HG03064 (cell line): Measurements from ENCODE around the gene CLEC4F.

Experiments
- ATAC-seq: cut with Tn5 transposase; IDR thresholded peaks from one replicate; pipeline ENCODE4 v1.9.1; 2021; ENCODE audit warnings: low read depth; ENCODE audit not compliant: unreplicated experiment

The CLEC4F gene

DNA sequence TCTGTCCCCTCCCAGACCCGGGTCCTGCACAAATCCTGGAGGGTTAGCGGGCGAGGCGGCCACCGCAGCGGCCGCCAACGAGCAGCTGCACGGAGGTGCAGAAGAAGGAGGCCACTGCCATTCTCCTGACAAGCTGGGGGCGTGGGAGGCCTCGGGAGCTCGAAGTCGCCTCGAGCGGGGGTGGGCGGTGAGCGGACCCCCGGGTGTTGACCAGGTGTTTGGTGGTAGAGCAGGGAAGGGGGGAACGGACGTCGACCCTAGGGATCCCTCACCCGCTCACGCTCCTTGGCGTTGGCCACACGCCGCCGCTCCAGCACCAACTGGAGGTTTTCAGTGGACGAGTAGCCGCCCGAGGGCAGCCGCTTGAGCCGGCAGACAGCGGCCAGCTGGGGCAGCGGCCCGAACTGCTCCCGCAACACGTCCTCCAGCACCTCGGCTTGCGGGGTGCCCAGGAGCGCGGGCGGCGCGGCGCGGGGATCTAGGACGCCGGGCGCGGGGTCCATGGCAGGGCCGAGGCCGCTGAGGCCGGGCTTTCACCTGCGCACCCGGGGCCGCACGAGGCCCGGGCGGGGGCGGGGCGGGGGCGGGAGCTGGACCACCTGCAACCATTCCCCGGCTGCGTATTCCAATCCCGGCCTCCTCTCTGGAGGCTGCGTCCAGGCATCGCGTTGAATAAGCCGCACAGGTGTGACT is 30.1 kb downstream of the CLEC4F start, which contains the start of gene FIGLA:
Gene FIGLA (minus strand): TSS at position 508 of the 693 bp plus-strand sequence. CDS start 5 bp downstream, at position 503.
- no peak for ATAC-seq

DNA sequence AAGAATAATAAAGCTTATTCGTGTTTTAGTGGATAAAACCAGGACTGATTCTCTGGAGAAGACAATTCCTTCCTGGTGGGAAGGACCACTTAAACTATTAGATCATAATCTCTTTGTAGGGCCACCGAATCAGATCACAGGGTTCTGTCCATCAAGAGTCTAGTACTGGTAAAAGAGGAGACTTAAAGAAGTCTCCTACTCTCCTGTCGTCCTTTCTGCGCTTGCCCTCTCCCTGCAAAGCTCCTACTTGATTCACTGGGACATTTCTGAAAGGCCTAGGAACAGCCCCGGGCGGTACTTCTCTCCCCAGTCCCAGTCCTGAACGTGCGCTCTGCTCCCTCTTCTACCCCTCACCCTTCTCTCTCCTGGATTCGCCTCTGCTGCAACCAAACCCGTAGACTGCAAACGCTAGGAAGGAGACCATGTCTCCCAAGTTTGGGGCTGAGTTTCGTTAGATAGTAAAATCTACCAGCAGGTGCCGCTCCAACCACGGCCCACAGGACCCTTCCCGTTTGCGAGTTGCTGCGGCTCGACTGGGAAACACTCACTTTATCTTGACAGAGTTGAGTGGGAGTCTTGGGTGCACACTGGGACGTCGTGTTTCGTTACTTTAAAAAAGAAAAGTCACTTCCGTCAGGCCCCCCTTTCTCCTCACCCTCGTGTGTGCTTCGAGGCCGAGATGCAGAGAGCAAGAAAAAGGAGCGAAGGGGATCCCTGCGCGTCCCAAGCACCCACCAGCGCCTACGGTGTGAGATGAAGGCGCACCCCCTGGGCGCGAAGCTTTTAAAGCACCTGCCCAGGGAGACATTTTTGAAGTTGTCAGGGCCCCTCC is 30.9 kb downstream of the CLEC4F start:
- ATAC-seq = no peak

DNA sequence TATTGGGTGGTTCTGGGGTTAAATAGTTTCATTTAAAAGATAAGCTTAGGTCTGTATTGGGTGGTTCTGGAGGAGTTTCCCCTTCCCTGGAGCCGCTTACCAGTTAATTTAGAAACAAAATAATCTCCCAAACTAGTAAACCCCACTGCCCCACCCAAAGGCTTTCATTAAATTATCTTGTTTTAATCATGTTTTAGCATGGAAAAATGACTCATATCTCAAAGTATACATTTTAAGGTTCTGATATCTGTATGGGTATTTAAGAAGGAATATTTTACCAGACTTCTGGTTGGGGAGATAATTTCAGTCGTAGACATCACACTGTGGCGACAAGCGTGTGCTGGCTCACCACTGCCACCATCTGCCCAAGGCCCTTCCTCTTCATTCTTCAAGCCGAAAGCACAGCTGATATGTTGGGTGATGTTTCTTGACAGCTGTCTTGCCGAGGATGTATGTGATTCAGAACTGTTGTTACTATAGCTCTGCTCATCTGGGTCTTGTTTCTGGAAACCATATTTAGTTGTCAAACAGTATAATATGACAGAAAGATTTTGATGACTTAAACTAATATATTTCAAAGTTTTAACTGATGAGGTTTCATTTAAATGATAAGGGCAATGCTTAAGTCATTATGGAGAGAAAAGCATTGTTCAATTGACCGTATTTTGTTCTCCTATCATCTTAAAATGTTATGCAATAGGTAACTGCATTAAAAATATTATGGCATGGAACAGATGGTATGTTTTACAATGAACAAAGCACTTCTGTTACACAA is 35.1 kb downstream of the CLEC4F start:
- ATAC-seq = no peak

DNA sequence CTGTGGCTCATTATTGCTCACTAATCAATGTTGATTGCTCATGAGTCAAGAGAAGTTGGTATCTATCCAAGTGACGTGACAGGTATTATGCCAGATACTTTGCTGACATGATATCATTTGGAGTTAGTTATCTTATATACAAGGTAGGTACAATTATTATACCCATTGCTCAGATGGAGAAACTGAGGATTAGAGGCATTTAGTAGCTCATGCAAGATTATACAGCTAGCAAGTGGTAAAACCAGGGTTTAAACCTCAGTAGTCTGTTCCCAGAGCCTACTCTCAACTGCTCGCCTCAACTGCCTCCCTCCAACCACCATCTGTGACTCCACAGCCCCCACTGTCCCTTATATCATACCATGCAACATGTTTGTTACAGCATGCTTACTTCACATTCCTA is 36.1 kb downstream of the CLEC4F start:
- no peak for ATAC-seq

DNA sequence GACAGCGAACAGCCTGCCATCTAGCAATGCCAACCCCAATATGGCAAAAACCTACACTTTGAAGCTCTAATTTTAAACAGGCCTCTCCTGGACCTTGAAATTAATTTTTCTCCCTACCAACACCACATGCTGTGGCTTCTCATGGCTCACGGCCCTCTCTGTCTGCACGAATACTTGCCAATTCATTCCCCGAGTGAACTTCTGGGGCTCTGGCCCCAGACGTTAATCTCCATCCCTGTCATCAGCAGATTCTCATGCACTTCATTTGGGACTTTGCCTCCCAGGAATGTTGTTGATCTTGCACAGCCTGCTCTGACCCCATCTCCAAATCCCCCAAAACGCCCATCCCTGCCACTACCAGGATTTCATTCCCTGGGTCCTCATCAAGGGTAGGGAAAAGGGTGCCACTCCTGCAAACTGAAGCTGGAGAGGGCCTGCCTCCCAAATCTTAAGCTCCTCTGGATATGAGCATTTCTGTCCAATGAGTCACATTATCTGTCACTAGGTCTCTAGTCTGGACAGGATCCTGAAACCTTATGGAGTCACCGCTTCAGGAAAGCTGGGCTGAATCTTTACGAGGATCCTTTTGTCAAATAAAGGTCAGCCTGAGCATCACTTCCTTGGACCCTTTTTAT is 40.4 kb downstream of the CLEC4F start:
- ATAC-seq = no peak

DNA sequence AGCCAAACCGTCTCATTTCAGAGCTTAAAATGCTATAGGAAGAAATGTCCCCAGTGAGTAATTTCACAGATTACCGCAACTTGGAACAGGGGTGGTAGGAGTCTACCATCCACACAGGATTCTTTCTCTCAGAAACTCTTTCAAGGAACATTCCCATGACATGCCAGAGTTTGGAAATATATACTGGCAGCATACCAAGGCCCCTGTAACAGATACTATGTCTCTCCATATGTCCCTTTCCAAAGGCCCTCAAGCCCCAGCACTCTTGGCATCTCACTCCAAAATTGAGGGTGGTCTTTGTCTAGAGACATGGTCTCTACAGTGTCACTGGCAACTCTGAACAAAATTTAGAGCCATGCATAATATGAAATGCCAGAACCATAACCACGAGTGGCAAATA is 40.9 kb downstream of the CLEC4F start:
- ATAC-seq = no peak

DNA sequence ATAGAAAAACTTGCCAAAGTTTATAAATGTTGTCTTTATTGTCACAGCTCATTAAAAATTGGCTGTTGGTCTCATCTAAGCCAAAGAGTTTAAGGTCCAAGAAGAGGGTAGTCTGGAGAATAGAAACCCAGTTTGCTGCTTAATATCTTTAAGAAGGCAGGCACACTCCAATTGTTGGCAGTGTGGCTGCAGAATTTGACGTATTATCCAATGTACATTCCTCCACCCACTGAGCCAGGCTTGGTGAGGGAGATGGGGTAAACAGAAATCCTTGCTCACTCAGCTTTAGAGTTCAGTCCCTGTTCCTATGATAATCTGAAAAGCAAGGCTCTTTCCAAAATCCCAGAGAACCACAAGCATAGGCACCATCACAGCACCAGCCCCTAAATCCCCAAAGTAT is 41.7 kb downstream of the CLEC4F start:
- no peak for ATAC-seq

DNA sequence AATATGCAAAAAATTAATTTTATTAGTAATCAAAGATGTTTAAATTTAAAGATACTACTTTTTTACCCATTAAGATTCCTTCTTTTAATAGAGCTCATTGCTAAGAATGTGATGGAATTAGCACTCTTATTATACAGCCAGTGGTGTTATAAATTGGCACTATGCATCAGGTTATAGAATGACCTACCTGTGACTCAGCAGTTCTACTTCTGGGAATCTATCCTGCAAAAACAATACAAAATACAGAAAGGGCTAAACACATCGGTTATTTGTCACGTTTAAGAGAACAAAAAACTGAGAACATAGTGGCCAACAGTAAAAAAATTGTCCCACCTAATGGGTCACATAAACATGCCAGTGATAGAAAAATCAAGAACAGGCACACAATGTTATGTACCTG is 42.9 kb downstream of the CLEC4F start:
- no peak for ATAC-seq

DNA sequence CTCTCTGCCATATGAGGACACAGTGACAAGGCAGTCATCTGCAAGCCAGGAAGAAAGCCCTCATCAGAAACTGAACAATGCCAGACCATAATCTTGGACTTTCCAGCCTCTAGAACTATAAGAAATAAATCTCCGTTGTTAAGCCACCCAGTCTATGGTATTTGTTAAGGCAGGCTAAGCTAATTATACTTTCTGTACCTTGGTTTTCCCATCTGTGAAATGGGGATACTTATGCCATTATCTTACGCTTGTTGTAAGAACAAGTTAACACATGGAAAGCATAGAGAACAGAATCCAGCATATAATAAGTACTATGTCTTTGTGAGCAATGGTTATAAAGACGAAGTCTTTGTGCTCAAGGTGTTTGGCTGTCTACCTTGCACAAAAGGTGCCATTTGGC is 44.1 kb downstream of the CLEC4F start:
- ATAC-seq = no peak

DNA sequence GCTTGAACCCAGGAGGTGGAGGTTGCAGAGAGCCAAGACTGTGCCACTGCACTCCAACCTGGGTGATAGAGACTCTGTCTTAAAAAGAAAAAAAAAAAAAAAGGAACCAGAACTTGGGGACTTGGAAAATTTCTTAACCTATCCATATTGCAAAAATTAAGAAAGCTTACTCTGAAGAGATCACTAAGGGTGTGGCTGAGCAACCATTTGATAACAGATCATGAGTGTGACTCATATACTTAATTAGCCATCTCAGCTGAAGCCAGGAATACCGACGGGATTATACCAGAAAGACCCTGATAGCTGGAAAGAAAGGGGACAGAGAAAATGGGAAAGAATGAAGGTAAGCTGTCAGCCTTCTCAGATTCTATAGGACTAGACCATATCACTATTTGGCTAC is 45.3 kb downstream of the CLEC4F start:
- no peak for ATAC-seq

DNA sequence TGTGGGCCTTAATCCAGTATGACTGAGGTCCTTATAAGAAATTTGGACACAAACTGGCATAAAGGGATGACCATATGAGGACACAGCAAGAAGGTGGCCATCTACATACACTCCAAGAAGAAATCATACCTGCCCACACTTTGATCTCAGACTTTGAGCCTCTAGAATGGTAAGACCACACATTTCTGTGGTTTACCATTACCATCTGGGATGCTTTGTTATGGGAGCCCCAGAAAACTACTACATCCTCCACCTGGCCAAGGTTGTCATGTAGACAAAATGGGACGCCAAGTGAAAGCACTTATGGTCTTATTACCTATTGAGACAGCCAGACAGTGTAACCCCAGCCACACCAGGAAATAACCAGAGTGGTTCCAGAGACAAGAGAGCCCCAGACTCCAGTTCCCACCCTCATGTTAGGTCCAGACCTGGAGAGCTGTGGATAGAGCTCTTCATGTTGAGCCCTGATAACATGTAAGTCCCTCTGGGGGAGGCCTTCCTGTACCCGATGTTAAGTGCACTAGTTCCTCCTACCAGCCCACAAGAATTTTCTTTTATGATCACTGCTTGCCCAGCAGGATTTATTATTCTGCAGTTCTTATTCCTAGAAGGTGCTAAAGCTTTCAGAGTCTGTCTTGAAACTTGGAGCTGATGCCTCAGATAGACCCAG is 47.8 kb downstream of the CLEC4F start:
- ATAC-seq = no peak

DNA sequence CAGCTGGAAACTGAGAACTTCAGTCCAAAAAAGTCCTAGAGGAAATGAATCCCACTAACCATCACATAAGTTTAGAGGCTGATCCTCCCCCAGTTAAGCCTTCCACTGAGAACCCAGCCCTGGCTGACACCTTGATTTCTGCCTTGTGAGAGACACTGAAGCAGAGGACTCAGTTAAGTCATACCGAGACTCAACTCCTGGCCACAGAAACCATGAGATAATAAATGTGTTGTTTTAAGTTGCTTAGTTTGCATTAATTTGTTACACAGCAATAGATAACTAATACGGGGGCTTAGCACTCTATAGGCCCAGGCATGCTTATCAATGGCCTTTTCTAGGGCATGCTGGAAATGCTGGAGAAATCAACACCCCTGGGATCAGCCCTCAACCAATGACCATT is 49.0 kb downstream of the CLEC4F start:
- ATAC-seq = no peak

DNA sequence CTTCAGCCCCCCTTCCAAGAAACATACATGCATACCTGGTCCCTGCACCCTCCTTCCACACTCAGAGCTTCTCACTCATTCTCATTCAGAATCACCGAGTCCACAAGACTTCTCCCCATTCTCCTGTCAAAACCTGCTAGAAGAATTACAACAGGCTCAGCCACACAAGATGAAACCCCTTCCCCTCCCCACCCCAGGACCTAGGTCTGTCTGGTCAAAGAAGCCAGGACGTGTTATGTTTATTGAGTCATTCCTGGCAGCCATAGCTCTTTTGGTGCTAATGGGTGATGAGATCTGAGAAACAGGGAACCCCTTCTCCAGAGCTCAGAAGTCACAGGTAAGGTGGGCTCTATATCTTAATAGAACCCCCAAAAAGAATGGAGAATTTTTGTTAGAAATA is 50.9 kb downstream of the CLEC4F start:
- no peak for ATAC-seq

DNA sequence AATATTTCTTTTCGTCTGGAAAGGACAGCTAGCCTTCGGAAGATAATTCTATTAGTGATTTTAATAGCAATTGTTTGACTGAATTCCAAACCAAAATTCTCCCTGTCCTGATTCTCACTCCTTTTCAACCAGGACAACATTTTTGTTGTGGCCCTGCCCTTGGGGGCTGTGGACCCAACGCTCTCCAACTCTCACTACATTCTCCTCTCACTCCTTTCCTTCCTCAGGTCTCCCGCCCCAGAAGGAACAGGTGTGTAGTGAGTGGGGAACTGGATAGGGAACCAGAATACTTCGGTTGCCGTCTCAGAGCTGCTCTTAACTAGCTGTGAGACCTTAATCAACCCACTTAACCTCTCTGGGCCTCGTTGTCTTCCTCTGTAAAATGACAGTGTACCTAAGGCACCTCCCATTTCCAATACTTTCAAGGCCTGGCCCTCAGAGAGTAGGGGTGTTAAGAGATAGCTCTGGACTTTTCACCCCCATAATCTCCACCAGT is 51.8 kb downstream of the CLEC4F start:
- no peak for ATAC-seq

DNA sequence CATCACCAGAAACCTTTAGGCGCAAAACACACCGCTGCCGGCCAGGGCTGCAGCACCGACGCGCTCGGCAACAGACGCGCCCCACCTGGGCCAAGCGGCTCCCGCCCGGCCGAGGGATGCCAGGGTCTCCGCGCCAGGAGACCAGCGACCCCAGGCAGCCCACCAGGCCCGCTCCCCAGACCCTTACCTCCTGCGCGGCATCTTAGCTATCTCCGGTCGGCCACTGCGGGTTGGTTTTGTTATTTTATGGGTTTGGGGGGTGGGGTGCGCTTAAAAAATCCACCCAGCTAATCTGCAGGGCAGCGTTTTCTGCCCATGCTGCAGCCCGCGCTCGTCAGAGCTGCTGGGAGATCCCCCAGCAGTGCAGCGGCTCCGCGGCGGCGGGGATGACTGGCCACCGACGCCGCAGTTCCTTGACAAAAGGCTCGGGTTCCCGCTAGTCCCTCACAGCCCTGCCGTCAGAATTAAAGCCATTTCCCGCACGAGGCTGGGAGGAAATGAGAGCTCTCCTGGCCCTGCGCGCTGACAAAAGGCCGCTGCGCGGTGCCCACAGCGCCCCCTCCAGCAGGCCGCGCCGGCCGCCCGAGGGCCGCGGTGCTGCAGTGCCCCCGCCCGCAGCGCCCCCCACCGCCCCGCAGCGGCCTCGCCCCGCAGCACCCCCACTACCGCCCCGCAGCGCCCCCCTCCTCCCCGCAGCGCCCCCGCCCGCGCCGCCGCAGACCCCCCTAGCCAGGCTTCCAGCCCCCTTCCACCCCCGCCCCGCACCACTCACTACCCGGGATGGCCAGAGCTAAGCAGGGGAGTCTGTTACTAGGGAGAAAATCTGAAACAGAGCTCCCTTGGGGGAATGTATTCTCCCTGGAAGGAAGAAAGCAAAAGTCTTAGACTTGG is 52.5 kb downstream of the CLEC4F start, which contains the start of gene ADD2:
Gene ADD2 (minus strand): TSS at position 502 of the 891 bp plus-strand sequence. CDS start 61,792 bp downstream, outside the sequence.
- ATAC-seq = no peak

DNA sequence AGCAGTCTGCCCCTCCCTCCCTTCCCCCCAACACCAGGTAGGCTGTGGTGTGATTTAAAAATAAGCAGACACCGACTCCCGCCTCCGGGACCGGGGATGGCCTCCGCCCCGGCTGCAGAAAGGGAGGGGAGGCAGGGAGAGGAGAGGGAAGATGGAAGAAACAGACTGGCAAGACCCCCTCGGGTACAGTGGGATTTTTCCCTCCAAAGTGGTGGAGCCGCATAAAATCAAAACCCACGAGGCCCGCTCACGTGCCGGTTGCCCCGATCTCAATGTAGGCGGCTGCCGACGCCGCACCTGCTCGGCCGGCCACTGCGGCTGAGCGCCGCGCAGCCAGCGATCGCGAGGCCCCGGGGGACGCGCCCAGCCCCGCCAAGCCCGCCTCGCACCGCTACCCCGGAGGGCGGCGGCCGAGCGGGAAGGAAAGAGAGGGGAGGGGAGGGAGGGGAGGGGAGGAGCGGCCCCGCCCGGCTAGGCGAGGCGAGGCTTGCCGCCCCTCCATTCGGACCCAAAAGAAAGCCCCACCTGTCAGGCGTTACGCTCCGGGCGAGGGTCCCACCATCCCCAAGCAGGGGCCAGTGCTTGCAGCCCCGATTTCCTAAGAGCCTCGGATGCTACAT is 53.2 kb downstream of the CLEC4F start:
- no peak for ATAC-seq

DNA sequence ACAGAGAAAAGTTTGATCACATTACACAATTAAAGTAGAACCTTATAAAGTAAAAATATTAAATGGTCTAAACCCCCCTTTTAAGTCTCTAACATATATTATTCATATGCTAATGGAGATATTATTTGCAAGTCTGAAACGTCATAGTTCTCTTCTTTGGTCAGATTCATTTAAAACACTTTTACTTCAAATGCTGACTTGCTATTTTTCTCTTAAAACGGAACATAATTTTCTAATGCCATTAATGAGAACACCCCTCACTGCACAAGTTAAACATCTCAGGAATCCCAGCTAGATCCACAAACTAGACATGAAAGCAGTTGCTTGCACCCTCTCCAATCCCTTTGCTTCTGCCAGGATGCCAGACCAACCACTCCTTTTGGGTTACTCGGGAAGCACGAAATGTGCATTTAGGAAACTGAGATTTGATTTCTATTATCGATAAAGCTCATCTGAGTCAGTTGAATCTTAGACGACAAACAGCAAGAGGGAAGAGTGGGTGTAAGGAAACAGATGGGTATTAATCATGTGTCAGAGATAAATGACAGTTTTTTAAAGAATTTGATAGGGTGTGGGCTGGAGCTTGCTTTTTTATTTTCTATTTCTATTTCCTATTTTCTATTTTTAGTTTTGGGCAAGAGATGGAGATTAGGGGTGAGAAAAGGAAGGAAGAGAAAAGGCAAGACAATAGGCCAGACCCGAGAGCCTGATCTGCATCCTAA is 53.9 kb downstream of the CLEC4F start:
- ATAC-seq = no peak

DNA sequence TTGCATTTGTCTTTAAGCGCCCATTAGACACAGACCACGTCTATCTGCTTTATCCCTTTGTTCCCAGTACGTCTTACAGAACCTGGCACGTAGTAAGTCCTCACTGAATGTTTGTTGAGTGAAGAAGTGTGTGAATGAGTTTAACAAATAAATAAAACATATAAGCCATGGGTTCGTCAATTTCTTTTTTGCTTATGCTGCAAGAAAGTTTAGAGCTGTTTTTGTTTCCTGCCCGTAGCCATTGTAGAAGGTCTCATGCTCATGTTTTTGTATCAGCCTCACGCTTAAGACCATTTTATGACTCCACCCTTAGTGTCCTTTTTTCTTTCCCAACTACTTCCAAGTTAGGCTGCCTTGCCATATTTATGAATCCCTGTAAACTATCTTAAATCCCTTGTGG is 54.9 kb downstream of the CLEC4F start:
- ATAC-seq = no peak
